Measurements from ENCODE around the gene CORO6. TPM values are rescaled to one million over a fixed set of nuclear protein-coding genes. Genes with fewer than 3 reads are reported as not detected.

Gene CORO6
- total RNA-seq, 1 donor = 5.6 TPM

DNA sequence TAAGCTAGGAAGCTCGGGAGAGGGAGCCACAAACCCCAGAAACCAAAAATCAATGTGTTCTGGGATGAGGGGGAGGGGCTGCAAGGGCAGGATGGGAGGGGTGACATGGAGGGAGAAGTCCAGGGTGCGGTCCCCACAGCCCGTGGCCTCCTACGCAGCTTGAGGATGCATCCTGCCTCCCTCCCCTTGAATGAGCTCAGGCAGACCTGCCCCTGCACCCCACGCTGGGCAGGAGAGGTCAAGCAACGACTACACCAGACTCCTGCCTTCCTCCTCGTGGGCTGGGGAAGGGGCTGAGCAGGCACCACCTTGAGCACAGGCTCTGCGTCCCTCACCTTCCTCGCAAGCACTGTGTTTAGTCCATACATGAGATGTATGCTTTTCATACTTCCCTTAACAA lies 25.9 kb downstream of the CORO6 start:
- TF ChIP-seq, protein P1, sequence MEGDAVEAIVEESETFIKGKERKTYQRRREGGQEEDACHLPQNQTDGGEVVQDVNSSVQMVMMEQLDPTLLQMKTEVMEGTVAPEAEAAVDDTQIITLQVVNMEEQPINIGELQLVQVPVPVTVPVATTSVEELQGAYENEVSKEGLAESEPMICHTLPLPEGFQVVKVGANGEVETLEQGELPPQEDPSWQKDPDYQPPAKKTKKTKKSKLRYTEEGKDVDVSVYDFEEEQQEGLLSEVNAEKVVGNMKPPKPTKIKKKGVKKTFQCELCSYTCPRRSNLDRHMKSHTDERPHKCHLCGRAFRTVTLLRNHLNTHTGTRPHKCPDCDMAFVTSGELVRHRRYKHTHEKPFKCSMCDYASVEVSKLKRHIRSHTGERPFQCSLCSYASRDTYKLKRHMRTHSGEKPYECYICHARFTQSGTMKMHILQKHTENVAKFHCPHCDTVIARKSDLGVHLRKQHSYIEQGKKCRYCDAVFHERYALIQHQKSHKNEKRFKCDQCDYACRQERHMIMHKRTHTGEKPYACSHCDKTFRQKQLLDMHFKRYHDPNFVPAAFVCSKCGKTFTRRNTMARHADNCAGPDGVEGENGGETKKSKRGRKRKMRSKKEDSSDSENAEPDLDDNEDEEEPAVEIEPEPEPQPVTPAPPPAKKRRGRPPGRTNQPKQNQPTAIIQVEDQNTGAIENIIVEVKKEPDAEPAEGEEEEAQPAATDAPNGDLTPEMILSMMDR (IDR thresholded peaks at IDR 0.05; ENCODE audit: insufficient read depth, low read depth, low read length) = no peak
- DNase-seq (ENCODE audit: low read depth) = no peak
- no peak overlapping the region for H3K4me3 ChIP-seq (ENCODE audit: low read depth, low read length)

DNA sequence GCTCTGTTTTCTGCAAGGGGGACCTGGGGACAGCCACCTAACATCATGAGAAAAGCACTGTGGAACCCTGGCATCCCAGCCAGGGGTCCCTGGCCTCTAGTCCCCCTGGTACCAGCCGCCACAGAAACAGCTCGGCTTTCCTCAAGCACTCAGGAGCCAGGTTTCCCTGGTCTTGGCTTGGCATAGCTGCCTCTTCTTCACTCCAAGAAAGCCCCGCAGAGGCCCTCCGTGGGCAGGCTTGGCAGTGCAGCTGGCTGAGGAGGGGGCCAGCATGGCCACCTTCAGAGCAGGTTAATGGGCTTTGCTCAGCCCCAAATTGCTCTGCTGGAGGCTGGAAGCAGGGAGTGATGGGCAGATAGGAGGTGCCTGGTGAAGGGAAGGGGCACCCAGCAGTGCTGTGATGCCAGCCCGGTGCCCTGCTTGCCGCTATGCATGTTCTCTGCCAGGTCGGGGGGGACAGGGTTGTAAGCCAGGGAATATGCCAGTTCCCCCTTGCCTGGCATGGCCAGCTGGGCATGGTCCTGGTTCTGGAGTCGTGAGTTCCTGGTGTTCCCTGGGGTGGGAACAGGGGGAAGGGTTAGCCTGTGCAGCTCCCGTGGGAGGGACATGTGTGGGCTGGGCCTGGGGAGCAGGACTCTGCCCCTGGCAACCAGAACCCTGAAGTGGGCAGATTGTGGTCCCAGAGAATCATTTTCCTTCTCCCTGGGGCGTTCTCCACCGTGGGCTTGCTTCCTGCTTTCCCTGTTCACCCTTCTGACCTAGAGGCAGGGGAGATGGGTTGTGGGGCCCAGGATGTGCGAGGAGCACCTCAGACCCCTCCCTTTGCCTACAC lies 26.6 kb downstream of the CORO6 start:
- DNase-seq (ENCODE audit: low read depth) = no peak
- TF ChIP-seq, protein P1 (IDR thresholded peaks at IDR 0.05; ENCODE audit: insufficient read depth, low read depth, low read length) = no peak
- H3K4me3 ChIP-seq (ENCODE audit: low read depth, low read length) = no peak overlapping the region

DNA sequence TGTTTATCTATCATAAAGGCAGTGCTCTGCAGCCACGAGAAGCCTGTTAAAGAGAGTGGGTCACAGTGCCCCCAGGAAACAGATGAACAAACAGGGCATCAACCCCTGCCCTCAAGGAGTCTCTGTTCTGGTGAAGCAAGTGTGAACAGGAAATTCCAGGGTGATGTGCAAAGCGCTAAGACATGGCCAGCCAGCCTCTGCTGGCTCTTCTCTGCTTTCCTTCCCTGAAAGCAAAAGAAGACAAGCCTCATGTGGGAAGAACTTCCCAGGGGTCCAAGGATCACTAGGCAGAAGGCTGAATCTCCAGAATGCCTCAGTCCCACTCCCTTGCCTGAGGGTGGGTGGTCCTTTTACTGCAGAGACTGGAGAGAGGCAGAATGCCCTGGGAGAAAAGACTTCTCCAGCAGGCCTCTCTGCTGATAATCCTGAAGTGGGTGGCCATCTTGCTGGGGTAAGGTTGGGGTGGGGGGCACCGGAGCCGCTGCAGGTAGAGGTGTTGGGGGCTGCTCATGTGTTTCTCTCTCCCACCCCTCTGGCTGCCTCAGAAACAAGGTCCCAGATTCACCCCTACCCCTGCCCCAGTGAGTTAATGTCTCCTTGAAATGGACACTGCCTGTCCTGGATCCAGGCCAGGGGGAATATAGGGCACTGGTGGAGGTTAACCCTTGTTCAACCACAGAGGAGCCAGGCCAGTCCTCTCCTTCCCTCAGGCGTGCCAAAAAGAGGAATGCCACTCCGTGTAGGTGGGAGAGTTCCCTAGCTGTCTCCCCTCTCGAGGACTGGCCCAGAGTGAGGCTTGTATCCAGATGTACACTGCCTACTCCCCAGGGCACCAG lies 27.4 kb downstream of the CORO6 start:
- DNase-seq (ENCODE audit: low read depth) = no peak
- no peak overlapping the region for H3K4me3 ChIP-seq (ENCODE audit: low read depth, low read length)
- TF ChIP-seq, protein P1 (IDR thresholded peaks at IDR 0.05; ENCODE audit: insufficient read depth, low read depth, low read length) = no peak

DNA sequence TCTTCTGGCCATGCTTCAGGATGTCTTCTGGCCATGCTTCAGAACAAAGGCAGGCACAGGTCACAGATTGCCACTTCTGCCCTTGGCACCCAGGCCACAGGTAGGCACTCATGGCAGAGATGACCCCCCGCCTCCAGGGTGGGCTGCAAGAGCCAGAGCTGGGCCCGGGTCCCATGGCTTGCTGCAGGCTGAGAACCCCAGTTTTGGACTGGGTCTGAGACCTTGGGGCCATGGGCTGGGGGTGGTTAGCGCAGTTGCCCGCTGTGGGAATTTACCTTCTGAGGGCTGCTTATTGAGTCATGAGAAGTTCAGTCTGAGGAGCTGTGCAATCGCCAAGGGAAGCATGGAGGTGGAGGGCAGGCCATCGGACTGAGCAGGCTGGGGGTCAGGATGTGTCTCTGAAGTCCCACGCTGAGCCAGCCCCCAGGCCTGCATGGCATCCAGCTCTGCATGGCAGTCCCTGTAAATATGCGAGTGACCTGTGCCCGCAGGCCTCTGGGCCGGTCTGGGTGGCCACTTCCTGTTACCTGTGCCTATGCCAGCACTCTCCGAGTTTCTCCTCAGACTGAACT lies 28.1 kb downstream of the CORO6 start:
- no peak overlapping the region for H3K4me3 ChIP-seq (ENCODE audit: low read depth, low read length)
- DNase-seq (ENCODE audit: low read depth) = no peak
- TF ChIP-seq, protein P1 (IDR thresholded peaks at IDR 0.05; ENCODE audit: insufficient read depth, low read depth, low read length) = no peak

DNA sequence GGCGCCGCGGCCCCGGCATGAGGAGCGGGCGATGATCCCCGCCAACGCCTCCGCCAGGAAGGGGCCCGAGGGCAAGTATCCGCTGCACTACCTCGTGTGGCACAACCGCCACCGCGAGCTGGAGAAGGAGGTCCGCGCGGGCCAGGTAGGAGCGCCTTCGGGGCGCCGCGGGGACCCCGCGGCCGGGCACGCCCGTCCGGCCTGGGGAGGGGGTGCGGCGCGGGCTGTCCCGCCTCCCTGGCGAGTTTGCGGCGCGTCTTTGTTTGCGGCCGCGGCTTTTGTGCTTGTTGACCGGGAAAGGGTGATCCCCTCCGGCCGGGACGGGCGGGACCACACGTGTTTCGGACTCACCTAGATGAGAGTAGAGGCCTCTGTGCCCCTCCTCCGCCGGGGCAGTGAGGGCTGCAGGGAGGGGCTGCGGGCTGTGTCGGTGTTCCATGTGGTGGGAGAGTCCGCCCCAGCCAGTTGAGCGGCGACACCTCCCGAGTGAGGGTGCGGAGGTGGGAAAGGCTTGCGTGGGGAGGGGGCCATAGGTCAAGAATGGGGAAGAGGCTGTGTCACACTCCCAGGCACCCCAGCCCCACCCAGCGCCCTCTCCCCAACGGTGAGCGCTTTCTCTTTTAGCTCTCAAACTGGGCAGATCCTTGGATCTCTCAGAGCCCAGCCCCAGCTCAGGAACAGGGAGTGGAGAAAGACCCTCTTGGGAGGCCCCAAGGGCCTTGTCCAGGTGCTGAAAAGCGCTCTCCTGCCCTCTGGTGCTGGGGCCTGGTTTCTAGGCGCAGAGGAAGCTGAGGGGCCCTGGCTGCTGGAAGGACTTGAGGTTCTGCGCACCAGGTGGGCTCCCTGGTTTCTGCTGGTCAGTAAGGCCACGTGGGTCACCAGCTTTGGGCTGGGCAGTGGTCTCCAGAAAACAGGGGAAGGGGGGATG lies 28.9 kb downstream of the CORO6 start:
- no peak for DNase-seq (ENCODE audit: low read depth)
- TF ChIP-seq, protein P1 (IDR thresholded peaks at IDR 0.05; ENCODE audit: insufficient read depth, low read depth, low read length) = peak; percentile 27
- peak overlapping the region; percentile 56 for H3K4me3 ChIP-seq (ENCODE audit: low read depth, low read length)

Data from fibroblast of villous mesenchyme (primary cell).